Motor neuron (in vitro differentiated cells): ENCODE measurements around the gene LCNL1. TPM values are rescaled to one million over a fixed set of nuclear protein-coding genes. Genes with fewer than 3 reads are reported as not detected.

Experiments used
- ATAC-seq, 8 experiments: fragments of 200-7000 bp; cut with Tn5 transposase; replicated peaks in 6 of 8; 2 replicates each; pipeline ENCODE4 v1.8.0; 2021; ENCODE audit warnings: mild to moderate bottlenecking in 8 of 8, moderate library complexity in 8 of 8
- H3K27ac ChIP-seq, 2 donors: fragments of 250-450 bp; sonication (Bioruptor Pico); 2 replicates each; pipeline ENCODE4 v1.9.0; 2021; ENCODE audit warnings: antibody characterized with exemption in 2 of 2, mild to moderate bottlenecking in 2 of 2, moderate library complexity in 1 of 2
- H3K4me1 ChIP-seq, 2 donors: fragments of 250-450 bp; sonication (Bioruptor Pico); replicated peaks in 1 of 2; 2 replicates each; pipeline ENCODE4 v1.6.1; 2021; ENCODE audit warnings: antibody characterized with exemption in 2 of 2, mild to moderate bottlenecking in 2 of 2, moderate library complexity in 1 of 2
- H3K4me3 ChIP-seq, 5 donors: fragments of 250-450 bp; sonication (Bioruptor Pico); 2 replicates each; pipeline ENCODE4 v1.9.0; 2021; ENCODE audit warnings: antibody characterized with exemption in 5 of 5, mild to moderate bottlenecking in 5 of 5, moderate library complexity in 4 of 5
- WGBS, 10 experiments: fragments of 450-650 bp; shearing (Covaris generic); methylation state at CpG; one replicate each; pipeline ENCODE4 v1.0.0; 2022; 5-methylcytosine and 5-hydroxymethylcytosine counted together
- in situ Hi-C, 9 experiments: fragments of 400-800 bp; cut with MboI; loops; one replicate each; pipeline ENCODE4 v1.15.0; 2021; ENCODE audit warnings: low sequenced_read_pairs in 9 of 9, low pct_unique_long_range_greater_than_20kb in 2 of 9; ENCODE audit not compliant: unreplicated experiment in 9 of 9
- total RNA-seq, 8 experiments: library from RNA; unstranded; fragments of 300-600 nt; gene quantifications; 2 replicates each; pipeline versions ENCODE4 v1.2.3 to v1.2.4, GENCODE V29; 2022

The LCNL1 gene
- total RNA-seq, 8 experiments from 2014 or later: 0.11 to 1.3 (median 0.73) TPM

GRCh38 chr9:136977649-136978072 lies 5.1 kb upstream of the LCNL1 start:
- H3K4me3 ChIP-seq: peak overlapping the region; percentile 29 to 46 (median 37)
- WGBS, 10 experiments: 19 to 100% (median 80%) methylated on average over 1 to 17 of the region's 33 CpGs; no CpG with 5 or more reads in 7 of the 10 experiments
- peak in 6 of 8 experiments; percentile 20 to 52 (median 44) for ATAC-seq
- H3K4me1 ChIP-seq: peaks cover 3 to 10% of the 10 kb centered on the region in 2 donors
- in situ Hi-C loops: no loop called here
- H3K27ac ChIP-seq: peak overlapping the region in 1 of 2 donors; percentile 37

GRCh38 chr9:136978073-136978864 lies 4.5 kb upstream of the LCNL1 start:
- Histone ChIP-seq H3K4me3 (peak overlapping the region; percentile 29 to 46 (median 37)), H3K4me1 (peaks cover 3 to 10% of the 10 kb centered on the region in 2 donors), H3K27ac (peak overlapping the region in 1 of 2 donors; percentile 37)
- no CpG with 5 or more reads among the region's 78 CpGs for WGBS, 10 experiments
- in situ Hi-C loops: no loop called here
- peak; percentile 0 to 82 (median 78) for ATAC-seq

- Histone ChIP-seq H3K27ac (no peak overlapping the region), H3K4me1 (peaks cover 3 to 10% of the 10 kb centered on the region in 2 donors), H3K4me3 (peak overlapping the region in 3 of 5 donors; percentile 12 to 33 (median 28))
- in situ Hi-C loops: no loop called here
- peak in 3 of 8 experiments; percentile 0 to 4 (median 1) for ATAC-seq
- WGBS, 10 experiments: no CpG with 5 or more reads among the region's 41 CpGs
These were observed 3.8 kb upstream of the LCNL1 start for GRCh38 chr9:136978865-136979544.

GRCh38 chr9:136979769-136980587 lies 2.8 kb upstream of the LCNL1 start:
- H3K4me1 ChIP-seq: peaks cover 3 to 10% of the 10 kb centered on the region in 2 donors
- ATAC-seq: no peak
- no peak overlapping the region for H3K4me3 ChIP-seq
- 73 to 80% (median 79%) methylated on average over 1 to 9 of the region's 26 CpGs; no CpG with 5 or more reads in 7 of the 10 experiments for WGBS, 10 experiments
- in situ Hi-C loops: no loop called here
- no peak overlapping the region for H3K27ac ChIP-seq

GRCh38 chr9:136980669-136981478 lies 1.9 kb upstream of the LCNL1 start:
- no peak for ATAC-seq
- H3K27ac ChIP-seq: no peak overlapping the region
- in situ Hi-C loops: no loop called here
- 80 to 100% methylated on average over 1 to 3 of the region's 16 CpGs; no CpG with 5 or more reads in 8 of the 10 experiments for WGBS, 10 experiments
- no peak overlapping the region for H3K4me3 ChIP-seq
- peaks cover 10% of the 10 kb centered on the region in 2 donors for H3K4me1 ChIP-seq

- no peak overlapping the region for H3K4me3 ChIP-seq
- in situ Hi-C loops: no loop called here
- H3K27ac ChIP-seq: no peak overlapping the region
- WGBS, 10 experiments: 80 to 100% (median 100%) methylated on average over 1 of the region's 17 CpGs; no CpG with 5 or more reads in 7 of the 10 experiments
- ATAC-seq: peak in 1 of 8 experiments; percentile 1
- peaks cover 10% of the 10 kb centered on the region in 2 donors for H3K4me1 ChIP-seq
These were observed 1.1 kb upstream of the LCNL1 start for GRCh38 chr9:136981588-136982231.

GRCh38 chr9:136983167-136983566 lies 374 bp downstream of the LCNL1 start:
- in situ Hi-C loops: no loop called here
- Histone ChIP-seq H3K4me3 (no peak overlapping the region), H3K27ac (no peak overlapping the region)

GRCh38 chr9:136983656-136984314 lies 992 bp downstream of the LCNL1 start:
- 63 to 100% (median 63%) methylated on average over 1 to 6 of the region's 11 CpGs; no CpG with 5 or more reads in 7 of the 10 experiments for WGBS, 10 experiments

More at GRCh38 chr9:136983167-136983566, 374 bp downstream of the LCNL1 start:
- peaks cover 6 to 10% of the 10 kb centered on the region in 2 donors for H3K4me1 ChIP-seq
- WGBS, 10 experiments: 80 to 100% methylated on average over 1 to 2 of the region's 9 CpGs; no CpG with 5 or more reads in 8 of the 10 experiments
- ATAC-seq: no peak

GRCh38 chr9:136984464-136985026 lies 1.8 kb downstream of the LCNL1 start:
- Histone ChIP-seq H3K4me3 (no peak overlapping the region), H3K4me1 (peaks cover 0 to 7% of the 10 kb centered on the region in 2 donors), H3K27ac (no peak overlapping the region)
- in situ Hi-C loops: no loop called here
- WGBS, 10 experiments: 90% methylated on average over 2 of the region's 29 CpGs; no CpG with 5 or more reads in 9 of the 10 experiments
- ATAC-seq: peak in 1 of 8 experiments; percentile 2

More at GRCh38 chr9:136983656-136984314, 992 bp downstream of the LCNL1 start:
- in situ Hi-C loops: no loop called here
- ATAC-seq: peak in 1 of 8 experiments; percentile 74
- H3K27ac ChIP-seq: no peak overlapping the region
- peaks cover 5 to 10% of the 10 kb centered on the region in 2 donors for H3K4me1 ChIP-seq
- no peak overlapping the region for H3K4me3 ChIP-seq

GRCh38 chr9:136985027-136985602 lies 2.3 kb downstream of the LCNL1 start:
- peaks cover 0 to 7% of the 10 kb centered on the region in 2 donors for H3K4me1 ChIP-seq
- peak in 7 of 8 experiments; percentile 2 to 58 (median 21) for ATAC-seq
- no CpG with 5 or more reads among the region's 48 CpGs for WGBS, 10 experiments
- H3K4me3 ChIP-seq: no peak overlapping the region
- no peak overlapping the region for H3K27ac ChIP-seq
- in situ Hi-C loops: no loop called here

- no peak overlapping the region for H3K27ac ChIP-seq
- ATAC-seq: peak in 4 of 8 experiments; percentile 16 to 48 (median 30)
- no peak overlapping the region for H3K4me3 ChIP-seq
- in situ Hi-C loops: no loop called here
- WGBS, 10 experiments: 0% methylated on average over 1 of the region's 33 CpGs; no CpG with 5 or more reads in 9 of the 10 experiments
- peaks cover 0 to 7% of the 10 kb centered on the region in 2 donors for H3K4me1 ChIP-seq
These were observed 3.1 kb downstream of the LCNL1 start for GRCh38 chr9:136985853-136986252.
